GM18858 (cell line): Measurements from ENCODE around the gene ZNF787.

ENCODE experiments used
- ATAC-seq: cut with Tn5 transposase; IDR thresholded peaks from one replicate; pipeline ENCODE4 v1.9.1; 2021; ENCODE audit not compliant: unreplicated experiment

ZNF787 gene

GRCh38 chr19:56123266-56123891 lies 2.3 kb upstream of the ZNF787 start:
- no peak for ATAC-seq

GRCh38 chr19:56120371-56121179 lies 520 bp downstream of the ZNF787 start:
- ATAC-seq: no peak

GRCh38 chr19:56120002-56120370 lies 1.1 kb downstream of the ZNF787 start:
- no peak for ATAC-seq

DNA sequence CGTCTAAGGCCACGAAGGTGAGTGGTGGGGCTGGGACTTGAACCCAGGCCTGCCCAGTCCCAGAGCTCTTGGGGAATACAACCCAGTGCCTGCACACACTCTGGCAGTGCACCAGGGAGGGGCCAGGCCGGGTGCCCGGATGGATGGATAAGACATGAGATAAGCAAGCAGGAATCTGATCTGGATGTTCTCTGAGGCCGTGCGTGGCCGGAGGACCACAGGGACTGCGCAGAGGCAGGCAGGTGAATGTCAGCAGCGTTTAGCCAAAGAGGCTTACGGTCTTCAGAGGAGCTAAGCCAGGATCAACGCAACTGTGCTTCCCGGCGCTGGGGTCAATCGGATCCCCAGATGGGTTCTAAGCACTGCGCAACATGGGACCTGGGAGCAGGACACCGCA lies 1.5 kb downstream of the ZNF787 start:
- ATAC-seq: no peak

DNA sequence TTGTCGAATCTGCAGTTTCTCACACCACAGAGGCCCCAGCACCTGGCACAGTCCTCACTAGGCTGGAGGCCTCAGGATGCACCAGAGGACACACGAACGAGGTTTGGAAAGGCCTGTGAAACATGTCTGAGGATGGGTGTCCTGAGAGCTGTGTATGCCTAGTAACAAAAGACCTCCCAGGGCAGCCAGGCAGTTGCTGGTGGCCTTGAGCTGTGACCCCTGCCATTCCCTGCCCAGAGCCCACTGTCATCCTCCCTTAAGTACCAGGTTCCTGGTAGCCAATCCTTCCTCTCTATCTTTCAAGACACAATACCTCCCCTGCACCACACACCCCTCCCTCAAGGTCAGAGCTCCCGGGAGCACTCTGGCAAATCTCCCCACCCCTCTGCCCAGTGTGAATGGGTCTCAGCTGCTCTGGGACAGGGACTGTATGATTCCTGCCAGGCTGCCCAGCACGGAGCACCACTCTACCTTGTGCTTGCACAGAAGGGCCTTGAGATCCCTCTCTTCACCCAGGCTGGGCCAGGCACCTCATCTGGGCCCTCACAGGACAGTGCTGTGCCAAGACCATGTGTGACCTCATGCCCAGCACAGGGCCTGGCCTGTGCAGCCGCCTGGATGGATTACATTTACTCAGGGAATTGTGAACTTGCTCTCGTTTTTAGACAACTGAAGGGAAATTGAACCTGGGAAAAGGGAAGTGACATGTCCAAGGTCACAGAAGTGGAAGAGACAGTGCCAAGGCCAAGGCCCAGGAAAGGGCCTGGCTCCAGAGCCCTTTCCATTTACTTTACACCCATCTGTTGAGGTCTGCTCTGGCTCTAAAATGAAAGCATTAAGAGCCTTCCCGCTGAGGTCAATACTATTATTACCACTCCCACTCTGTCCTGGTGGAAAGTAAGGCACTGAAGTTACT lies 2.2 kb downstream of the ZNF787 start:
- no peak for ATAC-seq

DNA sequence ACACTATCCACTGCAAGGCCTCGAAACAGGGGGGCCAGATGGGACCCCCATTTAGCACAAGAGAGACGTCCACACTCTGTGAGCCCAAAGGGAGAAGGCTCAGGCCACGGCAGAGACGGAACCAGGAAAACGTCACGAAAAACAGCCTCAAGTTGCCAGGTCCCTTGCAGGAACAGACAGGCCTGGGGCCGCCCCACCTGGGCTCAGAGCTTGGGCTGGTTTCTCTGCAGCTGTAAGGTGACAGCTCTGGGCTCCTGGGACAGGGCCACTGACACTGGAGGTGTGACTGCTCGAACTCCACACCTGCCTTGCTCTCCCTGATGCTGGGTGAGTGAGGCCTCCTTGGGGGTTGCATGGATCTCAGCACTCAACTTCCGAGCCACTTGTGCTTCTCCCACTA lies 3.2 kb downstream of the ZNF787 start:
- ATAC-seq: no peak

GRCh38 chr19:56117376-56117884 lies 3.7 kb downstream of the ZNF787 start:
- no peak for ATAC-seq

DNA sequence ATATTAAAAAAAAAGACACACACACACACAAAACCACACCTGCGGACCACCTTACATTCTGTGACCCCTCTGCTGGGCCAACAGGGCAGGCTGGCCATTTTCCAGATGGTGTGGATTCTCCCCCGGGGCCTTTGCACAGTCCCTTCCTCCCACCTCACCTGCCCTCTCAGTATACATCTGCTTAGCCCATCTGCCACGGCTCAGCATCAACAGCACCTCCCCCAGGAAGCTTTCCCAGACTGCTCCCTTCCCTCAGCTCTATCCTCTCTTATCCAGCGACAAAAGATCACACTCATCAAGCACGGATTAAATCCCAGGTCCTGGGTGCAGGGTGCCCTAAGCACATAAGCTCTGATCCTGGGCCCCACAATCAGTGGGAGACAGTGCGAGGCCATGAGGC lies 4.5 kb downstream of the ZNF787 start:
- no peak for ATAC-seq

DNA sequence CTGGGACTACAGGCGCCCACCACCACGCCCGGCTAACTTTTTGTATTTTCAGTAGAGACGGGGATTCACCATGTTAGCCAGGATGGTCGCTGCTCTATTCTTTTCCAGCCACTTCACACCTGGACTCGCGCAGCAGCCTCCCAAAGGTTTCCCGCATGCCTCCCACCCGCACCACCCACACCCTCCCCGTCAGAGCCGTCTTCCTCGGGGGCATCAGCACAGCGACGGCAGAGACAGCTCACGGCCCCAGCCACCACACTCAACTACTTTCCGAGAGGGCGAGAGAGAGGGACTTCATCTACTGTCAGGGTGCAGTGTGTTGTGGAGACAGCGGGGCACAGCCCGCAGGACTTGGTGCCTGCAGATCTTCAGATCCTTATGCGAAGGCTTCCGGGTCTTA lies 5.6 kb downstream of the ZNF787 start:
- no peak for ATAC-seq

DNA sequence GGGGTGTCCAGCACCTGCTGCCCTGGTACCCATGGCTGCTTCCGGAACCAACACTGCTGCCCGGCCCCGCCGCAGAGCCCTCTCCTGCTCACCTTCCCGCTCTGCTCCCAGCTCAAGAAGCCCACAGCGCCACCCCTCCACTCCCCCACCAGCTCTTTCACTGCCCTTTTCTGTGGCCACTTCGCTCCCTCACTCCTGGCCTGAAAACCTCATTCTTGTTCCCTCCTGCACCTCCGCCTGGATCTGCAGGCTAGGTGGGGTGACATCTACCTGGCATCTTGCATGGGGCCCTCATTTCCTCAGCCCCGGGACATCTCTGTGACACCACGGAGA lies 6.4 kb downstream of the ZNF787 start:
- ATAC-seq: no peak

DNA sequence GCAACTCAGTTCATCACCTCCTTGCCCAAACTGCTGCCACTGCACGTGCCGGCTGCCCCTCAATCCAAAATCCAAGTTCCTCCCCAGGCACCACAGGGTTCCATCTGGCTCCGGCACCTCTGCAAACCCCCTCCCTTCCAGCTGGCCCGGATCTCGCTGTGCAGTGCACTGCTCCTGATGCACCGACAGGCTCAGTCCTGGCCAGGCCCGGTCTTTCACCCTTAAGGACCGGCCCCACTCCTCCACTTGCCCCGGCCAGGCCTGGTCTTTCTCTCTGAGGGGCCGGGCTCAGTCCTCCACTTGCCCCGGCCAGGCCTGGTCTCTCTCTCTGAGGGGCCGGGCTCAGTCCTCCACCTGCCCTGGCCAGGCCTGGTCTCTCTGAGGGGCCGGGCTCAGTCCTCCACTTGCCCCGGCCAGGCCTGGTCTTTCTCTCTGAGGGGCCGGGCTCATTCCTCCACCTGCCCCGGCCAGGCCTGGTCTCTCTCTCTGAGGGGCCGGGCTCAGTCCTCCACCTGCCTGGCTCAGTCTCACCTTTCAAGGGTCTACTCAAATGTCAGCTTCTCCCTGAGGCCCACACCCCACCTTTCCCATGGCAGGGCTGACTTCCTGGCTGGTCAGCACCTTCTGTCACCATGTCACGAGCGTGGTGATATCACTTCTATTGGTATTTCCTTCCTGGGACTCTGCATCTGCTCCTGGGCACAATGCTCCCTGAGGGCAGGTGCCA lies 6.9 kb downstream of the ZNF787 start:
- ATAC-seq: no peak

- ATAC-seq: no peak
Observed at GRCh38 chr19:56113074-56113632, 7.9 kb downstream of the ZNF787 start.

DNA sequence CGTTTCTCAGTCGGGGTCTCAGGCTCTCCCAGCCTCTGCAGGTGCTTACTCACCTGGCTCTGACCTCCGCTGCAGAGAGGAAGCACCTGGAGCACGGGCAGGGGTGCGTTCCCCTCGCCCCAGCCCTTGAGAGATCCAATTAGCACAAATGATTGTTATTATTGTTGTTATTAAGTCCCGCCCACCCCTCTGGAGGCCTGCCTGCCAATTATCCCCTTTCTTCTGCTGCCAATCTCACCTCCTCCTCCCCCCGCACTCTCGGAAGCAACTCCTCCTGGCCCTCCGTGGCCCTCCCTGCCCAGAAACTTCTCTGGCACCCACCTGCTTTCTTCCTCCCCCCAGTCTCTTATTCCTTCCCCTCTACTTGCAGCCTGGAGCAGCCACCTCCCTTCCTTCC lies 8.8 kb downstream of the ZNF787 start:
- no peak for ATAC-seq

DNA sequence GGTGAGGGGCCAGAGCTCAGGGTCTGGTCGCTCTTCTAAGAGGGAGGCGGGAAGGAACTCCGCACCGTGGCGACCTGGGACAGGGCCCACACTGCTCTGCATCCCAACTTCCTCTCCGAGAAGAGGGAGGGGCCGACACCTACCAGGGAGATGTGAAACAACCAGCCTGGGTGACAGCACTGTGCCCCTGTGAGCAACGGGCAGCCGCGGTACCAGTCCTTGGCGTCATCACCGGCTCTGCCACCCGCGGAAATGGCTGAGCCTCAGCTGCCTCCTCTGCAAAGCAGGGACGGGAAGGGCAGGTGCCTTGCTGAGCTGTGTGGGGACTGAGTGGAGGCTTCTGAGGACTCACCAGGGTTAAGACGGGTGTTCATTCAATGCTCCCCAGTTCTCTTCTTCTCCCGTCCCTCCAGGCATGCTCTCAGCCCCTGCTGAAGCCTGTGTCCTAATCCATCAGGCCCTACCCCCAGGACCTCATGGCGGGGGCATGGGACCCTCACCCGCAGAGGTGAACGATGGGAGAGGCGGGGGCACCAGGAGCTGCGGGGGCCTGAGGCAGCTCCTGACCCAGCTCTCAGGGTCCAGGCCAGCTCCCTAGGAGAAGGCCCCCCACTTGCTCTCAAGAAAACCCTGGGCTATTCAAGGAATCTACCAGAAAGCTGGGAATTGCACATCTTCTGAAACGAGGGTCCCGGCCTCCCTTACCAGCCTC lies 9.3 kb downstream of the ZNF787 start:
- ATAC-seq: peak; percentile 66

DNA sequence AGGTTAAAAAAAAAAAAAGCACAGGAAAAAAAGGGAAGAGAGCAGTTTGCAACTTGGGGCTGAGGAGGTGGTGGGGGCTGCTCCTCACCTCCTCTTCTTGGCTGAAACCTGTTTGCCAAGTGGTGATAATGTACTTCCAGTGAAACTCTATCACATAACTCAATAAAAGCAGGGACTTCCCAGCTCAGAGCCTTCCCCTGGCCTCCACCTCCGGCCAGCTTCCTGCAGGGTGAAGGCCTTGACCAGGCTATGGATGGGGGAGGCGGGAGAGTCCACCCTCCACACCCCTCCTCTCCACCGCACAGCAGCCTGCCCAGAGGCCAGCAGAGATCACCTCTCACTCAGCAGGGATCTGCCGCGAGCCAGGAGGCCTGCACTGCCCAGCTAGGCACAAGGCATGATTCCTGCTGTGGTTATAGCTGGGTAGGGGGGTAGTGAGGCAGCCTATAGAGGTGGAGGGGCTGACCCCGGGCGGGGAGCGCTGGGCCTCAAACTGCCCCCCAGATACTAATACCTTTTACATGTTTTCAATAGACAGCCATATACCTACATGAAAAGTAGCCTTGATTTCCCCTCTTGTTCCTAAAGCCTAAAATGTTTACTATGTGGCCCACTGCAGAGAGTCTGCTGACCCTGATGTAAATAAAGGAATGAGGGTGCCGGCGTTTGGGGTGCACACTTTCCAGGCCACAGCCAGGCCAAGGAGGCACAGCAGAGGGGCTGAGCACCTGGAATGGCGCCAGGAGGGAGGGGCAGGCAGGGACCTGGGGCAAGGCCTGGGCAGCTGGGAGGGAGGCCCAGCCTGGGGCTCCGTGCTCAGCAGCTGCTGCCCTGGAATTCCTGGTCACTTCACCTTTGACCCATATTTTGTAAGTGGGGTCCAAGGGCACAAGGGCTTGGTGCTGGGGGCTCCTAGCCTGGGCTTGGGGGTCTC lies 10.3 kb downstream of the ZNF787 start:
- ATAC-seq: no peak

DNA sequence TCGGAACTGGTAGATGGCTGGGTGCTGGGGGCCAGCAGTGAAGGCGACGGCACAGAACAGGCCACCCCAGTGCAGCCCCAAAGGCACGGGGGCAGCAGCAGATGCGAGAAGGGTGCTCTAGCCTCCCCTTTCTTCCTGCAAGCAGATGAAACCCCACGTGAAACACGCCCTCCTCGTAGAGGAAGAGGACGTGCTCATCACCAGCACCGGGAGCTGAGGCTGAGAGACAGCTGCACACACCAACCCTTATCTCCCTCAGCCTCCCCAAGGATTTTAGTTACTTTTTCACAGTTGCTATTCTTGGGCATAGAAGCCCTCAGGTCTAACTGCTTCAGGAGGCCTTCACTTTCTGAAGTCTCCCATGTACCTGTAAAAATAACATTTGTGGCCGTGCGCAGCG lies 11.9 kb downstream of the ZNF787 start:
- no peak for ATAC-seq

DNA sequence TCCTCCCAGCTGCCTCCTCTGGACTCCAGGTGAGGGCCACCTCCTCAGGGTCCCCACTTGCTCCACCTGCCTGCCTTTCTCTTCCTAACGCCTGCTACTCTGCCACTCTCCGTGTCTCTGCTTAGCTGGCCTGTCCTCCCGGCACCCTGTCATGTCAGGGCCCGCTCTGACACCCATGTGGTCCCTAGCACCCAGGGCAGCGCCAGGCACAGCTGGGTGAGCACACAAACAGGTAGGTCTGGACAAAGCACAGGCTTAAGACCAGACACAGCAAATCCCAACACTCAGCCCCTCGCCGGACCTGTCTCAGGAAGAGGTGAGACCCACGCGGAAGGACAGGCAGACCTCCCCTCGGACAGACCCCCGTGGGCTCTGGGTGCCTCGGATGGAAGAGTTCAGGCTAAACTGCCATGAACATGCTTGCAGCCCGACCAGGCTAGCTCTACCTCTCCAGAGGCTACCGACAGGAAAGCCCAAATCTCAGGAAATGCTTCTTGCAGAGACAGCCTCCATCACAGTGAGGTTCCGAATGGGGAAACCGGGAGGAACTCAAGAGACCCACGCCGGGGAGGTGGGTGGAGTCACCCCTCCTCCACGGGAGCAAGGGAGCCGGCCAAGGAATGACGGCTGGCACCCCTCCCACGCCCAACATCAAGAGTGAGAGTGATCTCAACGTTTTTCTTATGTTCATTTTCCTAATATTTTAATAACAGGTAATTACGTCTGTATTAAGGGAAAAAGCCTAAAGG lies 12.5 kb downstream of the ZNF787 start:
- ATAC-seq: no peak

DNA sequence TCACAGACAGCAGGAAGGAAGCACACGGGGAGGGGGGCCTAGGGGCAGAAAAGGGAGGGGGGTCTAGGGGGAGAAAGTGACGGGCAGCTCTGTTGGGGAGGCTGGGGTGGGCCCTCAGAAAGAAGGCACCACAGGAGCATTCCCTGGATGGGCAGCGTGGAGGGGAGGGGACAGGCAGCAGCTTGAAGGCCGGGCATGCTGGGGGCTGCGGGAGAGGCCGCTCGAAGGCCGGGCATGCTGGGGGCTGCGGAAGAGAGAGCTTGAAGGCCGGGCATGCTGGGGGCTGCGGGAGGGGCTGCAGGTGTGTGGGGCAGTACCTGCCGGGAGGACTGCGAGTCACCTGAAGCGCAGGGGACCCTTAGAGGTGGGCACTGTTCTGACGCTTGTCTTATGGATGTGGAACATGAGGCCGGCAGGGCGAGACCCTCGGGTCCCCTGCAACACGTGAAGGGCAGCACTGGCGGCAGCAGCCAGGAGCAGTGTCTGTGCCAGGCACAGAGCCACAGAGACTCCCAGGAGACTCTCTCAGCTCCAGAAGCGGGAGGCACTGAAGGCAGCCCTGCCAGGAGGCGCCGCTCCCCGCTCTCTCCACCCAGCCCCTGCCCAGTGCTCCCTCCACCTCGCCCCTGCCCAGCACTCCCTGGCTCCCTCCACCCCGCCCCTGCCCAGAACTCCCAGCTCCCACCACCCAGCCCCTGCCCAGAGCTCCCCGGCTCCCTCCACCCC lies 13.3 kb downstream of the ZNF787 start:
- no peak for ATAC-seq
